Hepatocyte (in vitro differentiated cells): ENCODE measurements around the gene TRPC4. TPM values are rescaled to one million over a fixed set of nuclear protein-coding genes. Genes with fewer than 3 reads are reported as not detected.
"Not testable (repeated sequence)": the region's sequence is repeated elsewhere in the genome, so short reads cannot be mapped to it uniquely, and the experiment has no call there.

Source experiments
- DNase-seq: peaks from one replicate; pipeline ENCODE4 v3.0.0-alpha.2; 2016; ENCODE audit warnings: low spot score
- H2AFZ ChIP-seq: fragments of 200-600 bp; sonication (generic); 2 replicates; pipeline ENCODE4 v1.6.0; 2016; ENCODE audit warnings: antibody characterized with exemption, mild to moderate bottlenecking
- H3K27ac ChIP-seq: fragments of 200-600 bp; sonication (generic); 2 replicates; pipeline ENCODE4 v1.5.1; 2016; ENCODE audit warnings: mild to moderate bottlenecking
- H3K27me3 ChIP-seq: fragments of 200-600 bp; sonication (generic); 2 replicates; pipeline ENCODE4 v1.6.1; 2016
- H3K36me3 ChIP-seq: fragments of 200-600 bp; sonication (generic); replicated peaks from 2 replicates; pipeline ENCODE4 v1.5.1; 2016; ENCODE audit warnings: low read depth; ENCODE audit not compliant: insufficient read depth
- H3K4me1 ChIP-seq: fragments of 200-600 bp; sonication (generic); 2 replicates; pipeline ENCODE4 v1.5.1; 2016; ENCODE audit warnings: mild to moderate bottlenecking, moderate library complexity; ENCODE audit not compliant: insufficient read depth
- H3K4me2 ChIP-seq: fragments of 200-600 bp; sonication (generic); 2 replicates; pipeline ENCODE4 v1.6.0; 2016
- H3K4me3 ChIP-seq: fragments of 200-600 bp; sonication (generic); 2 replicates; pipeline ENCODE4 v1.5.1; 2016; ENCODE audit warnings: mild to moderate bottlenecking
- H3K79me2 ChIP-seq: fragments of 200-600 bp; sonication (generic); 2 replicates; pipeline ENCODE4 v1.6.0; 2017; ENCODE audit warnings: mild to moderate bottlenecking
- H3K9me2 ChIP-seq: fragments of 200-600 bp; sonication (generic); replicated peaks from 2 replicates; pipeline ENCODE4 v1.6.0; 2017; ENCODE audit warnings: mild to moderate bottlenecking; ENCODE audit not compliant: insufficient read depth
- H3K9me3 ChIP-seq: fragments of 200-600 bp; sonication (generic); 2 replicates; pipeline ENCODE4 v1.5.1; 2016; ENCODE audit warnings: low read depth, mild to moderate bottlenecking
- H4K20me1 ChIP-seq: fragments of 200-600 bp; sonication (generic); 2 replicates; pipeline ENCODE4 v1.6.0; 2016; ENCODE audit warnings: mild to moderate bottlenecking; ENCODE audit not compliant: insufficient read depth, poor library complexity, severe bottlenecking
- EZH2 ChIP-seq: fragments of 200-600 bp; sonication (generic); IDR thresholded peaks from 2 replicates; pipeline ENCODE4 v1.6.1; 2016; ENCODE audit warnings: antibody characterized with exemption, mild to moderate bottlenecking, borderline replicate concordance
- EZH2phosphoT487 ChIP-seq: fragments of 200-600 bp; sonication (generic); IDR thresholded peaks from one replicate; pipeline ENCODE4 v1.6.1; 2018; ENCODE audit warnings: antibody characterized with exemption, mild to moderate bottlenecking, low read depth, moderate library complexity; ENCODE audit not compliant: unreplicated experiment, severe bottlenecking
- WGBS: methylation state at CpG from one replicate; pipeline ENCODE4 v1.1.6; 2016; ENCODE audit warnings: low lambda C conversion rate; ENCODE audit errors: missing lambda C conversion rate; 5-methylcytosine and 5-hydroxymethylcytosine counted together
- polyA plus RNA-seq: library from polyadenylated mRNA; unstranded; fragments of >200 nt; fragmentation: Nextera tagmentation; extraction: Ambion mirVana; gene quantifications from 2 replicates; pipeline ENCODE4 v1.2.1, GENCODE V29; 2016
- total RNA-seq: library from RNA; depleted of rRNA; stranded (reverse); fragments of >200 nt; gene quantifications from 2 replicates; pipeline ENCODE4 v1.2.3, GENCODE V29; 2014
- TF ChIP-seq, protein P1 (sequence below): fragments of 200-600 bp; sonication (generic); IDR thresholded peaks from 2 replicates; pipeline ENCODE4 v1.5.1; 2016; ENCODE audit warnings: antibody characterized with exemption, mild to moderate bottlenecking; ENCODE audit not compliant: poor library complexity

TRPC4 gene
- total and polyA plus RNA-seq, 2 experiments from 2014 or later, result 0.28 to 0.50 TPM

- H3K4me3 ChIP-seq, result no peak overlapping the region
- no peak for DNase-seq
- WGBS, result 89% methylated on average over 3 of the region's 3 CpGs
- no peaks in the 10 kb centered on the region for H3K36me3 ChIP-seq
- H2AFZ ChIP-seq, result no peak overlapping the region
- no peaks in the 10 kb centered on the region for H3K27me3 ChIP-seq
- TF ChIP-seq, protein P1, sequence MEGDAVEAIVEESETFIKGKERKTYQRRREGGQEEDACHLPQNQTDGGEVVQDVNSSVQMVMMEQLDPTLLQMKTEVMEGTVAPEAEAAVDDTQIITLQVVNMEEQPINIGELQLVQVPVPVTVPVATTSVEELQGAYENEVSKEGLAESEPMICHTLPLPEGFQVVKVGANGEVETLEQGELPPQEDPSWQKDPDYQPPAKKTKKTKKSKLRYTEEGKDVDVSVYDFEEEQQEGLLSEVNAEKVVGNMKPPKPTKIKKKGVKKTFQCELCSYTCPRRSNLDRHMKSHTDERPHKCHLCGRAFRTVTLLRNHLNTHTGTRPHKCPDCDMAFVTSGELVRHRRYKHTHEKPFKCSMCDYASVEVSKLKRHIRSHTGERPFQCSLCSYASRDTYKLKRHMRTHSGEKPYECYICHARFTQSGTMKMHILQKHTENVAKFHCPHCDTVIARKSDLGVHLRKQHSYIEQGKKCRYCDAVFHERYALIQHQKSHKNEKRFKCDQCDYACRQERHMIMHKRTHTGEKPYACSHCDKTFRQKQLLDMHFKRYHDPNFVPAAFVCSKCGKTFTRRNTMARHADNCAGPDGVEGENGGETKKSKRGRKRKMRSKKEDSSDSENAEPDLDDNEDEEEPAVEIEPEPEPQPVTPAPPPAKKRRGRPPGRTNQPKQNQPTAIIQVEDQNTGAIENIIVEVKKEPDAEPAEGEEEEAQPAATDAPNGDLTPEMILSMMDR, result no peak
- TF ChIP-seq EZH2 (no peak), EZH2phosphoT487 (no peak)
- no peaks in the 10 kb centered on the region for H3K4me1 ChIP-seq
- no peaks in the 10 kb centered on the region for H3K9me3 ChIP-seq
- no peak overlapping the region for H3K27ac ChIP-seq
- no peak overlapping the region for H3K4me2 ChIP-seq
- no peaks in the 10 kb centered on the region for H3K9me2 ChIP-seq
- no peaks in the 10 kb centered on the region for H3K79me2 ChIP-seq
- no peaks in the 10 kb centered on the region for H4K20me1 ChIP-seq
Measured at GRCh38 chr13:37797631-37798030, 71.9 kb downstream of the TRPC4 start.

DNA sequence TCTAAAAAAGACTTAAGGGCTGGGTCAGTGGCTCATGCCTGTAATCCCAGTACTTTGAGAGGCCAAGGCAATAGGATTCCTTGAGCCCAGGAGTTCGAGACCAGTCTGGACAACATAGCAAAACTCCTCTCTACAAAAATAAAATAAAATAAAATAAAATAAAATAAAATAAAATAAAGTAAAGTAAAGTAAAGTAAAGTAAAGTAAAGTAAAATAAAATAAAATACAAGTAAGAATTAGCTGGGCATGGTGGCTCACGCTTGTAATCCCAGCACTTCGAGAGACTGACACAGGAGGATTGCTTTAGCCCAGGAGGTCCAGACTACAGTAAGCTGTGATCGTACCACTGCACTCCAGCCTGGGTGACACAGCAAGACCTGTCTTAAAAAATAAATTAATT, 72.8 kb downstream of the TRPC4 start:
- WGBS, result 94% methylated on average over 4 of the region's 4 CpGs
- H3K4me1 ChIP-seq, result not testable (repeated sequence)

GRCh38 chr13:37795326-37795725, 74.2 kb downstream of the TRPC4 start:
- H2AFZ ChIP-seq, result no peak overlapping the region
- no peak overlapping the region for H3K27ac ChIP-seq
- no peaks in the 10 kb centered on the region for H4K20me1 ChIP-seq
- H3K36me3 ChIP-seq, result no peaks in the 10 kb centered on the region
- H3K4me3 ChIP-seq, result no peak overlapping the region
- H3K9me2 ChIP-seq, result no peaks in the 10 kb centered on the region
- no peak for DNase-seq
- H3K4me2 ChIP-seq, result no peak overlapping the region
- H3K79me2 ChIP-seq, result no peaks in the 10 kb centered on the region
- no peaks in the 10 kb centered on the region for H3K4me1 ChIP-seq
- TF ChIP-seq EZH2 (no peak), EZH2phosphoT487 (no peak)
- TF ChIP-seq, protein P1, result no peak
- H3K9me3 ChIP-seq, result no peaks in the 10 kb centered on the region
- no peaks in the 10 kb centered on the region for H3K27me3 ChIP-seq

More for the DNA sequence above, 72.8 kb downstream of the TRPC4 start:
- not testable (repeated sequence) for H3K27ac ChIP-seq, H3K36me3 ChIP-seq, H3K4me3 ChIP-seq, H3K9me3 ChIP-seq, H3K27me3 ChIP-seq, DNase-seq, H3K4me2 ChIP-seq, H4K20me1 ChIP-seq, H2AFZ ChIP-seq, H3K9me2 ChIP-seq, H3K79me2 ChIP-seq

- Histone ChIP-seq H3K9me2 (no peaks in the 10 kb centered on the region), H3K4me1 (no peaks in the 10 kb centered on the region), H3K4me2 (no peak overlapping the region), H3K9me3 (no peaks in the 10 kb centered on the region), H2AFZ (no peak overlapping the region), H3K79me2 (no peaks in the 10 kb centered on the region), H3K4me3 (no peak overlapping the region), H4K20me1 (no peaks in the 10 kb centered on the region), H3K27ac (no peak overlapping the region), H3K36me3 (no peaks in the 10 kb centered on the region), H3K27me3 (no peaks in the 10 kb centered on the region)
- TF ChIP-seq, protein P1, result no peak
- TF ChIP-seq EZH2phosphoT487, result no peak
- TF ChIP-seq EZH2, result no peak
- 98% methylated on average over 2 of the region's 2 CpGs for WGBS
- DNase-seq, result no peak
Measured at GRCh38 chr13:37791699-37792098, 77.9 kb downstream of the TRPC4 start.
